Measurements from ENCODE around the gene PLXNA1. TPM values are rescaled to one million over a fixed set of nuclear protein-coding genes. Genes with fewer than 3 reads are reported as not detected.

Gene PLXNA1
- total RNA-seq, 1 donor from 2014 or later = 63.3 TPM

DNA sequence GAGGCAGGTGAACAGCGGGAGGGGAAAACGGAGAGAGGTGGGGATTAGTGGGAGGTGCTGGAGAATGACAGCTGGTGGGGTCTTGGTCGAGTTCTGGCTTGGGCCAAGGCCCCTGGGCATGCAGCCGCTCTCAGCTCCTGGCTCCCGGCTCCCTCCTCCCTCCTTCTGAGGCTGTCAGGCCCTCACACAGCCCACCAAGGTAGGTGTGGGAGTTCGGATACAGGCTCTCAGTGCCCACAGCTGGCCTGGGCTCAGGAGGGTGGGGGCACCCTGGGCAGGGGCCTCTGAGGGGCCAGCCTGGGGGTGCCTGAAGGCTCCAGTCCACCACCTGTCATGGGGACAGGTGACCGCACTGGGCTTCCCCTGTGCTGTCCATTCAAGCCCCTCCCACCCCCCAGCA is 39.9 kb downstream of the PLXNA1 start:
- H3K4me1 Mint-ChIP-seq (ENCODE audit: low read depth, unreplicated experiment) = peaks cover 12% of the 10 kb centered on the region
- DNase-seq (ENCODE audit: low read depth) (no peak), FAIRE-seq (no peak)
- no peak overlapping the region for H3K27ac Mint-ChIP-seq (ENCODE audit: unreplicated experiment)
- Histone ChIP-seq H3K4me3 (ENCODE audit: insufficient read depth, low read depth, low read length) (no peak overlapping the region), H4K20me1 (ENCODE audit: insufficient read depth, low read length) (peaks cover 18% of the 10 kb centered on the region), H2AFZ (ENCODE audit: low read depth, low read length) (no peak overlapping the region), H3K36me3 (ENCODE audit: insufficient read depth, low read length) (peaks cover 8% of the 10 kb centered on the region), H3K9me3 (ENCODE audit: insufficient read depth, low read depth, low read length) (no peaks in the 10 kb centered on the region), H3K27me3 (ENCODE audit: insufficient read depth, low read length) (no peaks in the 10 kb centered on the region), H3K9ac (ENCODE audit: low read length) (no peak overlapping the region), H3K79me2 (ENCODE audit: insufficient read depth, low read length) (no peaks in the 10 kb centered on the region), H3K4me1 (ENCODE audit: insufficient read depth, low read length) (peaks cover 7% of the 10 kb centered on the region), H3K27ac (ENCODE audit: low read depth, low read length) (no peak overlapping the region), H3K4me2 (ENCODE audit: low read length) (no peak overlapping the region)
- H3K4me3 Mint-ChIP-seq (ENCODE audit: unreplicated experiment) = no peak overlapping the region
- peaks cover 20% of the 10 kb centered on the region for H3K36me3 Mint-ChIP-seq (ENCODE audit: low read depth, unreplicated experiment)
- no peaks in the 10 kb centered on the region for H3K9me3 Mint-ChIP-seq (ENCODE audit: unreplicated experiment)
- TF ChIP-seq EZH2 (IDR thresholded peaks at IDR 0.05; ENCODE audit: insufficient read depth, low read length) (no peak), CTCF (IDR thresholded peaks at IDR 0.05; ENCODE audit: insufficient read depth, low read depth, low read length) (no peak)
- H3K27me3 Mint-ChIP-seq (ENCODE audit: low read depth, unreplicated experiment) = no peaks in the 10 kb centered on the region

- H3K4me3 Mint-ChIP-seq (ENCODE audit: unreplicated experiment) = no peak overlapping the region
- H3K36me3 ChIP-seq (ENCODE audit: insufficient read depth, low read length) = peaks cover 8% of the 10 kb centered on the region
- H3K27ac ChIP-seq (ENCODE audit: low read depth, low read length) = no peak overlapping the region
- H3K79me2 ChIP-seq (ENCODE audit: insufficient read depth, low read length) = no peaks in the 10 kb centered on the region
- H3K27me3 ChIP-seq (ENCODE audit: insufficient read depth, low read length) = no peaks in the 10 kb centered on the region
- H3K27ac Mint-ChIP-seq (ENCODE audit: unreplicated experiment) = no peak overlapping the region
- peaks cover 11% of the 10 kb centered on the region for H4K20me1 ChIP-seq (ENCODE audit: insufficient read depth, low read length)
- no peak for FAIRE-seq
- H3K27me3 Mint-ChIP-seq (ENCODE audit: low read depth, unreplicated experiment) = no peaks in the 10 kb centered on the region
- H3K9me3 Mint-ChIP-seq (ENCODE audit: unreplicated experiment) = no peaks in the 10 kb centered on the region
- TF ChIP-seq CTCF (IDR thresholded peaks at IDR 0.05; ENCODE audit: insufficient read depth, low read depth, low read length) = no peak
- TF ChIP-seq EZH2 (IDR thresholded peaks at IDR 0.05; ENCODE audit: insufficient read depth, low read length) = no peak
- no peak overlapping the region for H3K4me2 ChIP-seq (ENCODE audit: low read length)
- no peak overlapping the region for H3K4me3 ChIP-seq (ENCODE audit: insufficient read depth, low read depth, low read length)
- H3K4me1 Mint-ChIP-seq (ENCODE audit: low read depth, unreplicated experiment) = no peaks in the 10 kb centered on the region
- DNase-seq (ENCODE audit: low read depth) = no peak
- no peaks in the 10 kb centered on the region for H3K9me3 ChIP-seq (ENCODE audit: insufficient read depth, low read depth, low read length)
- no peak overlapping the region for H3K9ac ChIP-seq (ENCODE audit: low read length)
- H2AFZ ChIP-seq (ENCODE audit: low read depth, low read length) = no peak overlapping the region
- no peaks in the 10 kb centered on the region for H3K4me1 ChIP-seq (ENCODE audit: insufficient read depth, low read length)
- H3K36me3 Mint-ChIP-seq (ENCODE audit: low read depth, unreplicated experiment) = peaks cover 16% of the 10 kb centered on the region
Observed at GRCh38 chr3:127025456-127025855, 42.5 kb downstream of the PLXNA1 start.

DNA sequence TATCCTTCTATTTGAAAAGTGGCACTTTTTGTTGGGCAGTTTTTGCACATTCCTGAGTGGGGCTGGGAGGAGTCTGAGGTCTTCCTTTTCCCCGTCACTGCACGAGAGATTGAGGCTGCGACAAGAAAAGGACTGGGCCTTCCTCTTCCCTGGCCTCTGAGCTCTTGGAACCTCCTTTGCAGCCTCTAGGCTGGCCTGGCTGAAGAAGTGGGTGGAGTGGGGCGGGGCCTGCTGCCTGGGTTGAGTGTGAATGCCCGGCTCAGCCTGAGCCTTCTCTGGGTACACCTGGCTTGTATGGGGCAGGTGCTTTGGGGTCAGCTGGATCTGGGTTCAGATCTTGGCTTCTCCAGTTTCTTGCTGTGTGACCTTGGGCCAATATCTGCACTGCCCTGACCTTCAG is 43.1 kb downstream of the PLXNA1 start:
- peaks cover 8% of the 10 kb centered on the region for H3K36me3 ChIP-seq (ENCODE audit: insufficient read depth, low read length)
- H3K36me3 Mint-ChIP-seq (ENCODE audit: low read depth, unreplicated experiment) = peaks cover 16% of the 10 kb centered on the region

More for the DNA sequence above, 43.1 kb downstream of the PLXNA1 start:
- no peak overlapping the region for H3K27ac ChIP-seq (ENCODE audit: low read depth, low read length)
- H3K4me2 ChIP-seq (ENCODE audit: low read length) = no peak overlapping the region
- peaks cover 10% of the 10 kb centered on the region for H4K20me1 ChIP-seq (ENCODE audit: insufficient read depth, low read length)
- no peaks in the 10 kb centered on the region for H3K79me2 ChIP-seq (ENCODE audit: insufficient read depth, low read length)
- Mint-ChIP-seq H3K4me1 (ENCODE audit: low read depth, unreplicated experiment) (no peaks in the 10 kb centered on the region), H3K4me3 (ENCODE audit: unreplicated experiment) (no peak overlapping the region), H3K9me3 (ENCODE audit: unreplicated experiment) (no peaks in the 10 kb centered on the region), H3K27ac (ENCODE audit: unreplicated experiment) (no peak overlapping the region), H3K27me3 (ENCODE audit: low read depth, unreplicated experiment) (no peaks in the 10 kb centered on the region)
- H3K4me3 ChIP-seq (ENCODE audit: insufficient read depth, low read depth, low read length) = no peak overlapping the region
- TF ChIP-seq EZH2 (IDR thresholded peaks at IDR 0.05; ENCODE audit: insufficient read depth, low read length) (no peak), CTCF (IDR thresholded peaks at IDR 0.05; ENCODE audit: insufficient read depth, low read depth, low read length) (no peak)
- no peaks in the 10 kb centered on the region for H3K27me3 ChIP-seq (ENCODE audit: insufficient read depth, low read length)
- FAIRE-seq = no peak
- no peaks in the 10 kb centered on the region for H3K9me3 ChIP-seq (ENCODE audit: insufficient read depth, low read depth, low read length)
- H3K9ac ChIP-seq (ENCODE audit: low read length) = no peak overlapping the region
- H3K4me1 ChIP-seq (ENCODE audit: insufficient read depth, low read length) = no peaks in the 10 kb centered on the region
- H2AFZ ChIP-seq (ENCODE audit: low read depth, low read length) = no peak overlapping the region
- DNase-seq (ENCODE audit: low read depth) = no peak

All from astrocyte (in vitro differentiated cells and primary cell).